ENCODE data around the gene UBXN7. TPM values are rescaled to one million over a fixed set of nuclear protein-coding genes. Genes with fewer than 3 reads are reported as not detected.

Gene UBXN7
- total RNA-seq, 1 experiment from 2014 or later, result 67.0 TPM

GRCh38 chr3:196463804-196464203 is 31.6 kb upstream of the UBXN7 start:
- DNase-seq (ENCODE audit: low read depth, low spot score) (no peak), ATAC-seq (no peak)
- H3K27ac ChIP-seq (ENCODE audit: low read depth, low read length), result no peak overlapping the region
- H3K4me3 ChIP-seq (replicated peaks in 1 of 2; ENCODE audit: low read depth in 1 of 2, low read length in 2 of 2), result no peak overlapping the region
- H3K27me3 ChIP-seq (ENCODE audit: insufficient read depth, low read length), result no peaks in the 10 kb centered on the region
- POLR2A ChIA-PET, result no interaction called here
- H3K36me3 ChIP-seq (ENCODE audit: control insufficient read depth in 1 of 2, insufficient read depth in 2 of 2, low read length in 2 of 2), result no peaks in the 10 kb centered on the region; a peak in 1 of 4 replicates
- H3K79me2 ChIP-seq (ENCODE audit: insufficient read depth, low read length), result peaks cover 7% of the 10 kb centered on the region; the same call in 1 of the 2 replicates
- H2AFZ ChIP-seq (ENCODE audit: low read depth, low read length, poor library complexity, severe bottlenecking), result no peak overlapping the region
- no peaks in the 10 kb centered on the region for H3K9me2 ChIP-seq (ENCODE audit: insufficient read depth)
- no peak overlapping the region for H3K4me2 ChIP-seq (ENCODE audit: low read length)
- TF ChIP-seq, protein P1, sequence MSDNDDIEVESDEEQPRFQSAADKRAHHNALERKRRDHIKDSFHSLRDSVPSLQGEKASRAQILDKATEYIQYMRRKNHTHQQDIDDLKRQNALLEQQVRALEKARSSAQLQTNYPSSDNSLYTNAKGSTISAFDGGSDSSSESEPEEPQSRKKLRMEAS (IDR thresholded peaks at IDR 0.05), result no peak
- TF ChIP-seq SIN3A (IDR thresholded peaks at IDR 0.05; ENCODE audit: low read depth) (no peak), EZH2phosphoT487 (IDR thresholded peaks at IDR 0.05; ENCODE audit: borderline replicate concordance) (no peak), EZH2 (IDR thresholded peaks at IDR 0.05) (no peak), TCF7L2 (IDR thresholded peaks at IDR 0.05; ENCODE audit: borderline replicate concordance, extremely low read depth, insufficient read depth, insufficient read length) (no peak), EGR1 (IDR thresholded peaks at IDR 0.05; ENCODE audit: low read depth) (no peak), POLR2AphosphoS5 (IDR thresholded peaks at IDR 0.05; ENCODE audit: low read depth, low read length) (no peak), ZFX (IDR thresholded peaks at IDR 0.05) (no peak), JUND (IDR thresholded peaks at IDR 0.05) (no peak), REST (IDR thresholded peaks at IDR 0.05; ENCODE audit: low read depth) (no peak), POLR2A (IDR thresholded peaks at IDR 0.05; ENCODE audit: borderline replicate concordance, extremely low read depth, insufficient read depth, insufficient read length) (no peak), ELF1 (IDR thresholded peaks at IDR 0.05; ENCODE audit: borderline replicate concordance, low read depth) (no peak), YY1 (IDR thresholded peaks at IDR 0.05; ENCODE audit: extremely low read depth, insufficient replicate concordance, low read depth, low read length) (no peak), CEBPB (IDR thresholded peaks at IDR 0.05; ENCODE audit: low read depth) (no peak), ZNF274 (IDR thresholded peaks at IDR 0.05; ENCODE audit: low read depth, low read length) (no peak), SP1 (IDR thresholded peaks at IDR 0.05; ENCODE audit: low read depth) (no peak)
- TF ChIP-seq, protein P2, sequence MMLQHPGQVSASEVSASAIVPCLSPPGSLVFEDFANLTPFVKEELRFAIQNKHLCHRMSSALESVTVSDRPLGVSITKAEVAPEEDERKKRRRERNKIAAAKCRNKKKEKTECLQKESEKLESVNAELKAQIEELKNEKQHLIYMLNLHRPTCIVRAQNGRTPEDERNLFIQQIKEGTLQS (IDR thresholded peaks at IDR 0.05), result no peak
- TF ChIP-seq, protein P3, sequence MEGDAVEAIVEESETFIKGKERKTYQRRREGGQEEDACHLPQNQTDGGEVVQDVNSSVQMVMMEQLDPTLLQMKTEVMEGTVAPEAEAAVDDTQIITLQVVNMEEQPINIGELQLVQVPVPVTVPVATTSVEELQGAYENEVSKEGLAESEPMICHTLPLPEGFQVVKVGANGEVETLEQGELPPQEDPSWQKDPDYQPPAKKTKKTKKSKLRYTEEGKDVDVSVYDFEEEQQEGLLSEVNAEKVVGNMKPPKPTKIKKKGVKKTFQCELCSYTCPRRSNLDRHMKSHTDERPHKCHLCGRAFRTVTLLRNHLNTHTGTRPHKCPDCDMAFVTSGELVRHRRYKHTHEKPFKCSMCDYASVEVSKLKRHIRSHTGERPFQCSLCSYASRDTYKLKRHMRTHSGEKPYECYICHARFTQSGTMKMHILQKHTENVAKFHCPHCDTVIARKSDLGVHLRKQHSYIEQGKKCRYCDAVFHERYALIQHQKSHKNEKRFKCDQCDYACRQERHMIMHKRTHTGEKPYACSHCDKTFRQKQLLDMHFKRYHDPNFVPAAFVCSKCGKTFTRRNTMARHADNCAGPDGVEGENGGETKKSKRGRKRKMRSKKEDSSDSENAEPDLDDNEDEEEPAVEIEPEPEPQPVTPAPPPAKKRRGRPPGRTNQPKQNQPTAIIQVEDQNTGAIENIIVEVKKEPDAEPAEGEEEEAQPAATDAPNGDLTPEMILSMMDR (IDR thresholded peaks at IDR 0.05 in 2 of 3, conservative IDR thresholded peaks at IDR 0.05 in 1 of 3; ENCODE audit: borderline replicate concordance in 1 of 3, insufficient read depth in 1 of 3, low read depth in 2 of 3, low read length in 2 of 3), result no peak
- CTCF ChIA-PET, result no interaction called here
- no peaks in the 10 kb centered on the region for H4K20me1 ChIP-seq (ENCODE audit: insufficient read depth)
- BruUV-seq (replicated peaks), result no TSS peak
- H3K4me1 ChIP-seq (ENCODE audit: control insufficient read depth in 1 of 2, insufficient read depth in 2 of 2, low read length in 2 of 2), result no peaks in the 10 kb centered on the region
- intact Hi-C loops (cut with micrococcal nuclease), result no loop called here
- no peak overlapping the region for H3K9ac ChIP-seq (ENCODE audit: low read length)
- no peaks in the 10 kb centered on the region for H3K9me3 ChIP-seq (ENCODE audit: control insufficient read depth in 1 of 2, insufficient read depth in 1 of 2, low read depth in 1 of 2, low read length in 2 of 2)
- RAD21 ChIA-PET (ENCODE audit: low non-redundant PET in 1 of 2, low total read pairs in 2 of 2, uncharacterized antibody in 2 of 2, unreplicated experiment in 2 of 2), result no interaction called here
